Psoas muscle (tissue), 8 donors: ENCODE measurements around the gene TMEM238L. TPM values are rescaled to one million over a fixed set of nuclear protein-coding genes. Genes with fewer than 3 reads are reported as not detected.
A peak's percentile ranks its signal among the peaks of the same experiment; 100 is the strongest.

Source experiments
- ATAC-seq, 4 donors: fragments of 200-7000 bp; cut with Tn5 transposase; one replicate each; pipeline ENCODE4 v1.9.1; 2020; ENCODE audit warnings: moderate library complexity in 3 of 4, mild to moderate bottlenecking in 2 of 4
- DNase-seq, 2 donors: peaks; one replicate each; pipeline ENCODE4 v3.0.0-alpha.2; 2020
- H3K27ac ChIP-seq: fragments of 200-600 bp; one replicate; pipeline ENCODE4 v1.8.0; 2022
- H3K27me3 ChIP-seq, 3 donors: fragments of 200-600 bp in 1 of 3; one replicate each; pipeline versions ENCODE4 v1.6.1 to v1.8.0; 2013 to 2022; ENCODE audit warnings: low read length in 2 of 3, mild to moderate bottlenecking in 2 of 3, moderate library complexity in 1 of 3; ENCODE audit not compliant: insufficient read depth in 3 of 3
- H3K36me3 ChIP-seq, 2 donors: fragments of 200-600 bp in 1 of 2; one replicate each; pipeline versions ENCODE4 v1.6.1 to v1.8.0; 2013 to 2022; ENCODE audit warnings: low read depth in 1 of 2, mild to moderate bottlenecking in 1 of 2, moderate library complexity in 1 of 2; ENCODE audit not compliant: insufficient read depth in 1 of 2
- H3K4me1 ChIP-seq: fragments of 200-600 bp; one replicate; pipeline ENCODE4 v1.8.0; 2022
- H3K4me3 ChIP-seq: fragments of 200-600 bp; one replicate; pipeline ENCODE4 v1.8.0; 2022; ENCODE audit warnings: mild to moderate bottlenecking
- H3K9me3 ChIP-seq: fragments of 200-600 bp; one replicate; pipeline ENCODE4 v1.8.0; 2022
- WGBS, 3 donors: extraction: QIAGEN DNeasy Blood & Tissue Kit; methylation state at CpG; one replicate each; pipeline versions ENCODE4 v1.1.6 to v1.1.7; 2013; 5-methylcytosine and 5-hydroxymethylcytosine counted together
- intact Hi-C, 2 donors: fragments of 100-400 bp; cut with DNase I; formaldehyde crosslinking; loops; one replicate each; pipeline versions ENCODE4 v1.11.0 to v1.14.2; 2022
- polyA plus RNA-seq, 3 donors: library from polyadenylated mRNA; stranded (reverse); fragments of 200-250 nt; gene quantifications; one replicate each; pipeline ENCODE4 v1.2.3, GENCODE V29; 2013
- total RNA-seq, 4 donors: library from RNA; stranded (reverse); fragmentation: NEBNext Ultra II Directional in 2 of 4; extraction: Animal tissue kit (Norgen Biotek cat#: 25700) in 2 of 4; gene quantifications; one replicate each; pipeline versions ENCODE4 v1.2.1 to v1.2.4, GENCODE V29; 2021 to 2023
- TF ChIP-seq, protein P1 (sequence below): fragments of 200-600 bp; IDR thresholded peaks from one replicate; pipeline ENCODE4 v1.8.0; 2022; ENCODE audit warnings: antibody characterized with exemption
- donor health status: healthy with polysubstance abuse.
- donor health status: DM: no; HTN: no; CAD: no; lungs with moderate emphysema.
- donor health status: Bipolar disorder and iron deficiency.
- donor health status: healthy.
- donor health status: DM: yes; HTN: yes; CAD: no.
- donor health status: DM: no; HTN: no; CAD: no.
- donor health status: DM: no; HTN: no; CAD: no.
- donor health status: DM: yes; HTN: yes; CAD: no.

The TMEM238L gene
- total and polyA plus RNA-seq, 7 donors = 0.03 to 0.07 TPM; not detected in 5

DNA sequence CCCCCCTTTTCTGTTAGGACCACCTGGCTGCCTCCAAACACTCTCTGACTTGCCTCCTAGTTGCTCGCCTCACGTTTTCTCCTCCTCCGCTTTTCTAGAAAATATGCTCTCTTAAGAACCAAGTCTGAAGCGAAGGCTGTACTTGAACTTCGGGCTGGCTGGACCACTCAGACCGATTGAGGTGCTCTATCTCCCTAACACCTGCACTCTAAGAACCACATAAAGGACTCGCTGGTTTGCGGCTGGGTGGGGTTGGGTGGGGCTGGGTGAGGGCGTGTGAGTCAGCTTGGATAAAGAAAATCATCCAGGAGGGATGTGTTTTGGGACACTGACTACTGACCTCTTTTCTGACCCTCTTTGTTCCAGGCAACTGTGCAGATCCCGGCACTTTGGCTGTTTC lies 51.2 kb downstream of the TMEM238L start:
- 87 to 93% (median 89%) methylated on average over 10 of the region's 10 CpGs for WGBS, 3 donors
- TF ChIP-seq, protein P1, sequence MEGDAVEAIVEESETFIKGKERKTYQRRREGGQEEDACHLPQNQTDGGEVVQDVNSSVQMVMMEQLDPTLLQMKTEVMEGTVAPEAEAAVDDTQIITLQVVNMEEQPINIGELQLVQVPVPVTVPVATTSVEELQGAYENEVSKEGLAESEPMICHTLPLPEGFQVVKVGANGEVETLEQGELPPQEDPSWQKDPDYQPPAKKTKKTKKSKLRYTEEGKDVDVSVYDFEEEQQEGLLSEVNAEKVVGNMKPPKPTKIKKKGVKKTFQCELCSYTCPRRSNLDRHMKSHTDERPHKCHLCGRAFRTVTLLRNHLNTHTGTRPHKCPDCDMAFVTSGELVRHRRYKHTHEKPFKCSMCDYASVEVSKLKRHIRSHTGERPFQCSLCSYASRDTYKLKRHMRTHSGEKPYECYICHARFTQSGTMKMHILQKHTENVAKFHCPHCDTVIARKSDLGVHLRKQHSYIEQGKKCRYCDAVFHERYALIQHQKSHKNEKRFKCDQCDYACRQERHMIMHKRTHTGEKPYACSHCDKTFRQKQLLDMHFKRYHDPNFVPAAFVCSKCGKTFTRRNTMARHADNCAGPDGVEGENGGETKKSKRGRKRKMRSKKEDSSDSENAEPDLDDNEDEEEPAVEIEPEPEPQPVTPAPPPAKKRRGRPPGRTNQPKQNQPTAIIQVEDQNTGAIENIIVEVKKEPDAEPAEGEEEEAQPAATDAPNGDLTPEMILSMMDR = no peak
- no peak overlapping the region for H3K4me3 ChIP-seq
- no peaks in the 10 kb centered on the region for H3K36me3 ChIP-seq
- peaks cover under 1% of the 10 kb centered on the region for H3K4me1 ChIP-seq
- no peaks in the 10 kb centered on the region for H3K27me3 ChIP-seq
- no peaks in the 10 kb centered on the region for H3K9me3 ChIP-seq
- H3K27ac ChIP-seq = no peak overlapping the region
- DNase-seq = no peak
- intact Hi-C loops = no loop called here
- no peak for ATAC-seq

DNA sequence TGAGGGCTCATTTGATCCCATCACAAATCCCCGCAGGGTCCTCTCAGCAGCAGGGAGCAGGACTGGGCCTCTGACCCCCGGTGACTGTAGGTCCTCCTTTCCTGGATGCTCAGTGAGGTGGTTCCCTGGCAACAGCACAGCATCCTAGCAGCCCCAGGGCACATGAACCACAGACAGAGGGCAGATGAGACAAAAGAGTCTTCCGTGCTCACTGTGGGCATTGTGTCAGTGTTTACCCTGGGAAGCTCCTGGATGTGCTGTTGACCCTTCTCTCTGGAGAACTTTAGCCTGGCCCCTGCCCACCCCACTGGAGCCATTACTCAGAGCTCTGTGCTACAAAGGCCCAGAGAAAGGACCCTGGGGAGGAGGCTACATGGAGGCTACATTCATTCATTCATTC lies 52.3 kb downstream of the TMEM238L start:
- no peaks in the 10 kb centered on the region for H3K4me1 ChIP-seq
- no peaks in the 10 kb centered on the region for H3K27me3 ChIP-seq
- TF ChIP-seq, protein P1 = no peak
- no peak overlapping the region for H3K4me3 ChIP-seq
- 84 to 89% (median 84%) methylated on average over 3 of the region's 3 CpGs for WGBS, 3 donors
- H3K9me3 ChIP-seq = no peaks in the 10 kb centered on the region
- H3K36me3 ChIP-seq = no peaks in the 10 kb centered on the region
- DNase-seq = no peak
- no peak overlapping the region for H3K27ac ChIP-seq
- intact Hi-C loops = no loop called here
- ATAC-seq = no peak

DNA sequence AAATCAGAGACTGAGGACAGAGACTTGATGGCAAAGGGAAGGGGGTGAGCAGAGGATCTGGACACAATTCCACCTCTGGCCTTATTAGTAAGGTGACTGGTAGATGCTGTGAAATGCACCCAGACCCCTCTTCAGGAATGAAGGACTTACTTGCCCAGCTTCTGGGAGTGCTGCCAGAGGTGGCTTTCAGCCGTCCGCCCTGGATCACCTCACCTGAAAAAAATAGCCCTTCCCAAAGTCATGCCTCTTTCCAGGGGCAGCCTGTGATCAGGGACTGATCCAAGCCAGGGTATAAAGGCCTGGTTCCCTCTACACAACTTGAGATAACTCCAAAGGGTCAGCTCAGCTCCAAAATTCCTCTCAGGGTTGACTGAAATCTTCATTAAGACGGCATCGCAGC lies 53.7 kb downstream of the TMEM238L start:
- no peaks in the 10 kb centered on the region for H3K9me3 ChIP-seq
- 67 to 73% (median 68%) methylated on average over 4 of the region's 4 CpGs for WGBS, 3 donors
- DNase-seq = no peak
- H3K4me3 ChIP-seq = no peak overlapping the region
- H3K4me1 ChIP-seq = no peaks in the 10 kb centered on the region
- no peaks in the 10 kb centered on the region for H3K36me3 ChIP-seq
- intact Hi-C loops = no loop called here
- TF ChIP-seq, protein P1 = no peak
- ATAC-seq = no peak
- no peak overlapping the region for H3K27ac ChIP-seq
- no peaks in the 10 kb centered on the region for H3K27me3 ChIP-seq

DNA sequence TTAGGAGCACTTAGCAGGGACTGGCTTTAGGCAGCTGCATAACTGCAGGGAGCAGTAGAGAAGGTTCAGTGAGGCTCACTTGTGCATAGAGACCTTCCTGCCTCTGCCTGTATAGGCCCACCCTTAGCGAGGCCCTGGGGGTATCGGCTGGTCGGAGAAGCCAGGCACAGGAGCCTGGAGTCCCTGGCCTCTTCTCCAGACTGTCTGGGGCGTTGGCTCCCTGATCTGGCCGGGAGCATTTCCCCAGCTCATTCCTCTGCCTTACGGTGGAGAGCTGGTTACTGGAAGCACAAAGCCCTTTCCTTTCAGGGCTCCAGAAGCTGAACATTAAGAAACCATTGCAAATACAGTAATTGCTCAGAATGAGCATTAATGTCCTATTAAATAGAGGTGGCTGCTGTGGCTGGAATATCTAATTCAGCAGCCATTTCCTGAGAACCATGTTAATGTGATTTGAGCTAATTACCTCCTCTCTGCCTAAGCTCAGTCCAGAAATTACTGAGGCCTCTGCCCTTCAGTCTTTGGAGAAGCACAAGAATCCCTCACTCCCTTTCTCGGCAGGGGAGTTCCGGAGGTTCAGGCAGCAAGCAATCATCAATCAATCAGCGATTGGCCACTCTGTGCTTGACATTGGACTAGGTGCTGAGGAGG lies 55.2 kb downstream of the TMEM238L start:
- DNase-seq (no peak), ATAC-seq (no peak)
- 48 to 59% (median 52%) methylated on average over 9 of the region's 9 CpGs for WGBS, 3 donors
- intact Hi-C loops = no loop called here
- Histone ChIP-seq H3K27me3 (no peaks in the 10 kb centered on the region), H3K4me1 (no peaks in the 10 kb centered on the region), H3K27ac (no peak overlapping the region), H3K4me3 (no peak overlapping the region), H3K9me3 (no peaks in the 10 kb centered on the region), H3K36me3 (no peaks in the 10 kb centered on the region)
- TF ChIP-seq, protein P1 = no peak

DNA sequence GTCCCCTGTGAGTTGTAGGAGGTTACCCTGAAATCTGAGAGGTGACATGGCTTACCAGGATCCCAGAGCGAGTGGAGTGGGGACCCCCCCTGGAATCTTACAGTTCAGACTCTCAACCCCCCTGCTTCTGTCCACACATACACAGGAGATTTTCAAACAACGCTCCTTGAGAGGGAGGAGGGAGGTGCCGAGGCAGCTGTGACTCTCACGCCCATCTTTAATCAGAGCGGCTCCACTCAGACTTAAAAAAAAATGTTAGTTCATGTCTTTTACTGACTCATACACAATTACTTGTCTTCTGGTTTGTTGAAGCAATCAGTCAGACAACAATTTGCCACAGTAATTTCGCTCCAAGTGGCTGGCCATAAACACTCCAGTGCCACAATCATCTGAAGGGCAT lies 58.7 kb downstream of the TMEM238L start:
- no peak overlapping the region for H3K27ac ChIP-seq
- intact Hi-C loops = no loop called here
- DNase-seq (no peak), ATAC-seq (peak in 2 of 4 donors; percentile 19 to 22)
- H3K36me3 ChIP-seq = no peaks in the 10 kb centered on the region
- no peak overlapping the region for H3K4me3 ChIP-seq
- no peaks in the 10 kb centered on the region for H3K27me3 ChIP-seq
- WGBS, 3 donors = 51 to 76% (median 55%) methylated on average over 6 of the region's 6 CpGs
- TF ChIP-seq, protein P1 = no peak
- peaks cover 4% of the 10 kb centered on the region for H3K4me1 ChIP-seq
- no peaks in the 10 kb centered on the region for H3K9me3 ChIP-seq
